ENCODE results near the gene PLCXD1.

Gene PLCXD1

GRCh38 chrX:307261-308111 is 26.3 kb downstream of the PLCXD1 start:
- no peak overlapping the region for H3K4me3 ChIP-seq (ENCODE audit: low read depth, low read length)
- TF ChIP-seq CTCF (IDR thresholded peaks at IDR 0.05; ENCODE audit: low read depth, low read length, missing control alignments), result no peak
- no peak for DNase-seq (ENCODE audit: low read depth)

GRCh38 chrX:308821-309520 is 27.8 kb downstream of the PLCXD1 start:
- TF ChIP-seq CTCF (IDR thresholded peaks at IDR 0.05; ENCODE audit: low read depth, low read length, missing control alignments), result no peak
- no peak overlapping the region for H3K4me3 ChIP-seq (ENCODE audit: low read depth, low read length)
- no peak for DNase-seq (ENCODE audit: low read depth)

GRCh38 chrX:310621-311155 is 29.5 kb downstream of the PLCXD1 start:
- no peak for TF ChIP-seq CTCF (IDR thresholded peaks at IDR 0.05; ENCODE audit: low read depth, low read length, missing control alignments)
- no peak for DNase-seq (ENCODE audit: low read depth)
- no peak overlapping the region for H3K4me3 ChIP-seq (ENCODE audit: low read depth, low read length)

GRCh38 chrX:311156-312129 is 30.3 kb downstream of the PLCXD1 start:
- DNase-seq (ENCODE audit: low read depth), result no peak
- H3K4me3 ChIP-seq (ENCODE audit: low read depth, low read length), result no peak overlapping the region
- TF ChIP-seq CTCF (IDR thresholded peaks at IDR 0.05; ENCODE audit: low read depth, low read length, missing control alignments), result no peak

GRCh38 chrX:312621-313331 is 31.6 kb downstream of the PLCXD1 start:
- DNase-seq (ENCODE audit: low read depth), result no peak
- no peak overlapping the region for H3K4me3 ChIP-seq (ENCODE audit: low read depth, low read length)
- TF ChIP-seq CTCF (IDR thresholded peaks at IDR 0.05; ENCODE audit: low read depth, low read length, missing control alignments), result no peak

GRCh38 chrX:313546-313945 is 32.4 kb downstream of the PLCXD1 start:
- TF ChIP-seq CTCF (IDR thresholded peaks at IDR 0.05; ENCODE audit: low read depth, low read length, missing control alignments), result no peak
- no peak overlapping the region for H3K4me3 ChIP-seq (ENCODE audit: low read depth, low read length)
- no peak for DNase-seq (ENCODE audit: low read depth)
